ENCODE measurements around the gene KRTAP10-11.
"Not testable (repeated sequence)": the region's sequence is repeated elsewhere in the genome, so short reads cannot be mapped to it uniquely, and the experiment has no call there.

KRTAP10-11 gene

DNA sequence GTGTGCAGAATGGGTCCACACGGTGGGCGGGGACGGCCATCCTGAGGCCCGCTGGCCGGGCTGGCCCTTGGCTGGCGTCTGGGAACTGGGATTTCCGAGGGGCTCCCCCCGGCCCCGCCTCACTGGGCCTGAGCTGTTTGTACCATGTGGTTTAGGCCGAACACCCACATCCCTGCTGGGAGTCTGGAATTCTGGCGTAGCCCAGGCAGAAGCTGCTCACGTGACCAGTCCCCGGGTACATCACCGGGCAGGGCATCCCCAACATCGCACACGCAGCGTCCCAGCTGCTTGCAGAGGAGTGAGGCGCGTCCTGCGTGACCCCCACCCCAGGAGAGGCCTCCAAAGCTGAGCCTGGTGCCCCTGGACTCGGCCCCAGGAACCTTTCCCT, 43.8 kb upstream of the KRTAP10-11 start:
- no peak overlapping the region for H3K4me3 ChIP-seq (ENCODE audit: low read depth, low read length)
- DNase-seq (ENCODE audit: low read depth) = no peak
- TF ChIP-seq MAX (IDR thresholded peaks at IDR 0.05; ENCODE audit: low read depth, low read length) (no peak), CTCF (IDR thresholded peaks at IDR 0.05; ENCODE audit: low read depth, low read length) (no peak), POLR2A (IDR thresholded peaks at IDR 0.05; ENCODE audit: extremely low read depth, insufficient read length) (no peak), MYC (IDR thresholded peaks at IDR 0.05; ENCODE audit: low read depth, low read length) (no peak)

DNA sequence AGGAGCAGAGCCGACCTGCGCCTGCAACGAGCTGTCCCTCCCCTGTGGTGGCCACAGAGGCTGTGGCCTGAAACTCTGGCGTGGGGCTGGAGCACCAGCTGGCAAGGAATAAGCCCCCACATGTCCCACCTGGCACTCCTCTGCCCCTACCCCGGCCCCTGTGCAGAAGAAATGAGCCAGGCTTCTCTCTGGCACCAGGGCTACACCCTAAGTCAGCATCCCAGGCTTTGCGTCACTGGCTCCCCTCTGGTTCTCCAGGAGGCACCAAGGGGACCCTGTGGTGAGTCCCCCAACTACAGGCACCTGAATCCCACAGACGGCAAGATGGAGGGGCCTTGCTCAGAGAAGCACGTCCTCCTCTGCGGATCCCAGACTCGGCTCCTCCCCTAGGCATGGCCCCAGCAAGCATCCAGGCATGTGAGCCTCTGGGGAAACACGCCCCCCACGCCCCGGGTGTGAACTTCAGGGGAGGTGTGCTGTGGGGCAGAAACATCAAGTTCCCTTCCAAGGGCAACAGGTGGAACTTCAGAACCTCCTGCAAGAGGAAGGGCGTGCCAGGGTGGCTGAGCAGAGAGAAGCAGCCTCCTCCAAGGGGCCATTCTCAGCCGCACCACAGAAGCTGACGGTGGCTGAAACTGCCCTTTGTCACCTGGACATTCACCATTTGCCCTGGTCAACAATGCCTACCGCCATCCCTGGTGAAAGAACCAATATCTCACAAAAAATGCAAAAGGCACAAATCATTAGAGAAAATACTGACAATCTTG, 42.9 kb upstream of the KRTAP10-11 start:
- TF ChIP-seq MAX (IDR thresholded peaks at IDR 0.05; ENCODE audit: low read depth, low read length) = no peak
- no peak for TF ChIP-seq POLR2A (IDR thresholded peaks at IDR 0.05; ENCODE audit: extremely low read depth, insufficient read length)
- no peak for TF ChIP-seq CTCF (IDR thresholded peaks at IDR 0.05; ENCODE audit: low read depth, low read length)
- TF ChIP-seq MYC (IDR thresholded peaks at IDR 0.05; ENCODE audit: low read depth, low read length) = no peak
- DNase-seq (ENCODE audit: low read depth) = no peak
- H3K4me3 ChIP-seq (ENCODE audit: low read depth, low read length) = no peak overlapping the region

- DNase-seq (ENCODE audit: low read depth) = no peak
- H3K4me3 ChIP-seq (ENCODE audit: low read depth, low read length) = no peak overlapping the region
- no peak for TF ChIP-seq POLR2A (IDR thresholded peaks at IDR 0.05; ENCODE audit: extremely low read depth, insufficient read length)
- TF ChIP-seq MAX (IDR thresholded peaks at IDR 0.05; ENCODE audit: low read depth, low read length) = no peak
- no peak for TF ChIP-seq CTCF (IDR thresholded peaks at IDR 0.05; ENCODE audit: low read depth, low read length)
- TF ChIP-seq MYC (IDR thresholded peaks at IDR 0.05; ENCODE audit: low read depth, low read length) = no peak
Observed at GRCh38 chr21:44603911-44604310, 42.3 kb upstream of the KRTAP10-11 start.

GRCh38 chr21:44606495-44606894, 39.7 kb upstream of the KRTAP10-11 start:
- H3K4me3 ChIP-seq (ENCODE audit: low read depth, low read length) = no peak overlapping the region
- no peak for TF ChIP-seq CTCF (IDR thresholded peaks at IDR 0.05; ENCODE audit: low read depth, low read length)
- TF ChIP-seq POLR2A (IDR thresholded peaks at IDR 0.05; ENCODE audit: extremely low read depth, insufficient read length) = no peak
- no peak for TF ChIP-seq MAX (IDR thresholded peaks at IDR 0.05; ENCODE audit: low read depth, low read length)
- no peak for TF ChIP-seq MYC (IDR thresholded peaks at IDR 0.05; ENCODE audit: low read depth, low read length)
- no peak for DNase-seq (ENCODE audit: low read depth)

DNA sequence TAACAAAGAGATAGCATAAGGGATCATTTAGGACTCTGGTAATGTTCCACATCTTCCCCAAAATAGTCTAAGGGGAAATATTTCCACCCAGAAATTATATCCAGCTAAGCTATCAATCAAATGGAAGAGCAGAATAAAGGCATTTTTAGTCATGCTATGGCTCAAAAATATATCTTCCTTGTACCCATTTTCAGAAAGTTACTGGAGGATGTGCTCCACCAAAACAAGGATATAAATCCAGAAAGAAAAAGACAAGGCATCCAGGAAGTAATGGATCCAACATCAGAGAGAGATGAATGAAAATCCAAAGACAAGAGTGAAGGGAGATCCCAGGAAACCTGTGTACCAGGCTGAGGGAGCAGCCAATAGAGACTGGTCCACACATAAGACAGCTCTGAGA, 37.0 kb upstream of the KRTAP10-11 start:
- TF ChIP-seq CTCF (IDR thresholded peaks at IDR 0.05; ENCODE audit: low read depth, low read length) (no peak), POLR2A (IDR thresholded peaks at IDR 0.05; ENCODE audit: extremely low read depth, insufficient read length) (no peak), MAX (IDR thresholded peaks at IDR 0.05; ENCODE audit: low read depth, low read length) (no peak), MYC (IDR thresholded peaks at IDR 0.05; ENCODE audit: low read depth, low read length) (no peak)
- no peak for DNase-seq (ENCODE audit: low read depth)
- H3K4me3 ChIP-seq (ENCODE audit: low read depth, low read length) = no peak overlapping the region

DNA sequence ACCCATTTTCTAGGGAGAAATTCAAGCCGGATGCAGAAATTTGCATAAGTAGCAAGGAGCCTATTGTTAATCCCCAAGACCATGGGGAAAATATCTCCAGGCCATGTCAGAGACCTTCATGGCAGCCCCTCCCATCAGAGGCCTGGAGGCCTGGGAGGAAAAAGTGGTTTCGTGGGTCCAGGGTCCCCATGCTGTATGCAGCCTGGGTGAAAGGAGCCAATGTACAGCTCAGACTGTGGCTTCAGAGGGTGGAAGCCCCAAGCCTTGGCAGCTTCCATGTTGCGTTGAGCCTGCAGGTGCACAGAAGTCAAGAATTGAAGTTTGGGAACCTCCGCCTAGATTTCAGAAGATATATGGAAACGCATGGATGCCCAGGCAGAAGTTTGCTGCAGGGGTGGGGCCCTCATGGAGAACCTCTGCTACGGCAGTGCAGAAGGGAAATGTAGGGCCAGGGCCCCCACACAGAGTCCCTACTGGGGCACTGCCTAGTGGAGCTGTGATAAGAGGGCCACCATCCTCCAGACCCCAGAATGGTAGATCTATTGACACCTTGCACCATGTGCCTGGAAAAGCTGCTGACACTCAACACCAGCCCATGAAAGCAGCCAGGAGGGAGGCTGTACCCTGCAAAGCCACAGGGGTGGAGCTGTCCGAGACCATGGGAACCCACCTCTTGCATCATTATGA, 35.9 kb upstream of the KRTAP10-11 start:
- not testable (repeated sequence) for H3K4me3 ChIP-seq (ENCODE audit: low read depth, low read length); DNase-seq (ENCODE audit: low read depth)
